ENCODE data around the gene UBXN6.

DNA sequence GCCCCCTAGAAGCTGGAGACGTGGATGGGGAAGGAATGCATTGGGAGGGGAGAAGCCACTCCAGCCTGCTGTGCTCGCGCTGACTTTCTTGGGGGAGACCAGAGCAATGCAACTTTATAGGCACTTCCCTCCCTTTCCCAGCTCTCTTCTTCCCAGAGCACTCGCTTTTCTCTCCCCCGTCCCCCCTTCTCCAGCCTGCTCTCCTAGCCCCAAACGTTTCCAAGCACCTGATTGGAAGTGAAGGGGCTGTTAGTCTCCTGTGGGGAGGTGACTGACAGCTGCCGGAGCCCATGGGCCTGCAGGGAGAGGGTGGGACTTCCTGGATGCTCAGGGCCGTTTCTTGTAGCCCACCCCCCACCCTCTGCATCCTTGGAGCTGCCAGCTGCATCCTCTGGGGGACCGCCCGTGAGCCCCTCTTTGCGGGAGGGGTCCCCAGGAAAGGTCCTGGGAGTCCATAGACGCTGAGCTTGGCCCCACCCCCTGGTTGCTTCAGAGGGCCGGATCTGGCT is 17.0 kb upstream of the UBXN6 start:
- TF ChIP-seq POLR2A (IDR thresholded peaks at IDR 0.05) (no peak), EP300 (IDR thresholded peaks at IDR 0.05) (no peak)
